Urinary bladder (tissue), 4 donors: ENCODE measurements around the gene FMN2. TPM values are rescaled to one million over a fixed set of nuclear protein-coding genes. Genes with fewer than 3 reads are reported as not detected.

Source experiments
- DNase-seq: peaks from one replicate; pipeline ENCODE4 v3.0.0-alpha.2; 2015; ENCODE audit errors: extremely low spot score
- H3K27ac ChIP-seq: one replicate; pipeline ENCODE4 v1.5.1; 2013; ENCODE audit warnings: low read depth, mild to moderate bottlenecking, moderate library complexity
- H3K36me3 ChIP-seq: one replicate; pipeline ENCODE4 v1.6.1; 2013; ENCODE audit warnings: mild to moderate bottlenecking, moderate library complexity; ENCODE audit not compliant: insufficient read depth
- H3K4me1 ChIP-seq: one replicate; pipeline ENCODE4 v1.6.1; 2013; ENCODE audit warnings: mild to moderate bottlenecking, moderate library complexity; ENCODE audit not compliant: insufficient read depth
- H3K4me3 ChIP-seq: one replicate; pipeline ENCODE4 v1.5.1; 2013; ENCODE audit warnings: low read depth, low read length
- WGBS: extraction: QIAGEN DNeasy Blood & Tissue Kit; methylation state at CpG from one replicate; pipeline ENCODE4 v1.1.7; 2013; 5-methylcytosine and 5-hydroxymethylcytosine counted together
- polyA plus RNA-seq: library from polyadenylated mRNA; stranded (reverse); fragments of 200-250 nt; gene quantifications from one replicate; pipeline ENCODE4 v1.2.3, GENCODE V29; 2013
- total RNA-seq: library from RNA; depleted of rRNA; stranded (reverse); fragments of >200 nt; gene quantifications from one replicate; pipeline ENCODE4 v1.2.3, GENCODE V29; 2014
- donor health status: healthy with polysubstance abuse.
- donor health status: healthy.

The FMN2 gene
- total and polyA plus RNA-seq, 2 donors: 0.23 to 2.6 TPM

GRCh38 chr1:240423246-240423924, 331.7 kb downstream of the FMN2 start:
- no peak overlapping the region for H3K4me3 ChIP-seq
- WGBS: 63% methylated on average over 6 of the region's 6 CpGs
- DNase-seq: no peak
- H3K36me3 ChIP-seq: no peaks in the 10 kb centered on the region
- no peaks in the 10 kb centered on the region for H3K4me1 ChIP-seq
- H3K27ac ChIP-seq: no peak overlapping the region

- no peak for DNase-seq
- Histone ChIP-seq H3K27ac (no peak overlapping the region), H3K4me3 (no peak overlapping the region), H3K36me3 (no peaks in the 10 kb centered on the region), H3K4me1 (no peaks in the 10 kb centered on the region)
- WGBS: 78% methylated on average over 7 of the region's 7 CpGs
Measured at GRCh38 chr1:240424740-240425464, 333.2 kb downstream of the FMN2 start.

- no peak overlapping the region for H3K4me3 ChIP-seq
- WGBS: 77% methylated on average over 2 of the region's 2 CpGs
- H3K27ac ChIP-seq: no peak overlapping the region
- no peaks in the 10 kb centered on the region for H3K36me3 ChIP-seq
- no peak for DNase-seq
- no peaks in the 10 kb centered on the region for H3K4me1 ChIP-seq
Measured at GRCh38 chr1:240426051-240426450, 334.4 kb downstream of the FMN2 start.

DNA sequence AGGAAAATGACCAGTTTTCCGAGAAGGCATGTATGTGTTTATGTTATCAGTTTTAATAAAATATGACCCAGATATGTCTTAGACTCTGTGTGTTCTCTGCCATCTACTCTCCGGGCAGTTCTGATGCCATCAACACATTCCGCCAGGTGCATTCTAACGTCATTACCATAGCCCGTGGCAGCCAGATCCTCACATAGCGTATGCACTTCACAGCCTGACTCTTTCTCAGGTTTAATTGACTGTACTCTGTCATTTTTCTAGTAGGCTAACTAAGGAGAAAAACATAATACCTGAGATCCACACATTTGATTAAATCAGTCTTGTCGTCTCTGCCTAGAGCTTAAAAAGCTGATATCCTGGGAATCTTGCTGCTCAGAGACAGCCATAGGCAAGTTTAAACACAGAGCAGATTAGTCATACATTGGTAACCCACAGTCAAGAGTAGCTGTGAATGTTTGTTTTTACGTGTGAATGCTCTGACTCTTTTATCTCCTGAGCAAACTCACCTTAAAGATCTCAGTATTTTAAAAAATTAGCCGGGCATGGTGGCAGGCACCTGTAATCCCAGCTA, 344.4 kb downstream of the FMN2 start:
- Histone ChIP-seq H3K36me3 (no peaks in the 10 kb centered on the region), H3K4me3 (no peak overlapping the region), H3K27ac (no peak overlapping the region), H3K4me1 (no peaks in the 10 kb centered on the region)
- DNase-seq: no peak
- WGBS: 86% methylated on average over 9 of the region's 9 CpGs

DNA sequence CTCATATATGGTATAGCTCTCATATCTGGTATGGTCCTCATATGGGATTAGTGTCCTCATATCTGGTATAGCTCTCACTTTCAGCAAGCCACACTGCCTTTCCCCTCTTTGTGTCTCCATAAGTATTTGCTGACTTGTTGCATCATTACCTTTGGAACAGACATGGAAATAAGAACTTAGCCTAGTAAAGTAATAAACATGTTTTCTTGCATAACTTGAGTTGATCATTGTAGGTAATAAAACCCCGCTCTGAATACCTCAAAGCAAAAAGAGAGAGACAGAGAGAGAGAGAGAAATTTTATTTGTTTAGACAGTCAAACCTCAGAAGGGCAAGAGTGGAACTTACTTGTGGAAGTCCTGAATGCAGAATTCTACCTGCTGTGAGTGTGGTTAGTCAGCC, 350.0 kb downstream of the FMN2 start:
- no peak overlapping the region for H3K4me3 ChIP-seq
- no peaks in the 10 kb centered on the region for H3K4me1 ChIP-seq
- no peaks in the 10 kb centered on the region for H3K36me3 ChIP-seq
- no peak for DNase-seq
- no peak overlapping the region for H3K27ac ChIP-seq
- WGBS: 83% methylated on average over 1 of the region's 1 CpG

GRCh38 chr1:240445369-240445768, 353.7 kb downstream of the FMN2 start:
- H3K36me3 ChIP-seq: no peaks in the 10 kb centered on the region
- no peaks in the 10 kb centered on the region for H3K4me1 ChIP-seq
- no peak overlapping the region for H3K27ac ChIP-seq
- DNase-seq: no peak
- no peak overlapping the region for H3K4me3 ChIP-seq
- 81% methylated on average over 3 of the region's 3 CpGs for WGBS

DNA sequence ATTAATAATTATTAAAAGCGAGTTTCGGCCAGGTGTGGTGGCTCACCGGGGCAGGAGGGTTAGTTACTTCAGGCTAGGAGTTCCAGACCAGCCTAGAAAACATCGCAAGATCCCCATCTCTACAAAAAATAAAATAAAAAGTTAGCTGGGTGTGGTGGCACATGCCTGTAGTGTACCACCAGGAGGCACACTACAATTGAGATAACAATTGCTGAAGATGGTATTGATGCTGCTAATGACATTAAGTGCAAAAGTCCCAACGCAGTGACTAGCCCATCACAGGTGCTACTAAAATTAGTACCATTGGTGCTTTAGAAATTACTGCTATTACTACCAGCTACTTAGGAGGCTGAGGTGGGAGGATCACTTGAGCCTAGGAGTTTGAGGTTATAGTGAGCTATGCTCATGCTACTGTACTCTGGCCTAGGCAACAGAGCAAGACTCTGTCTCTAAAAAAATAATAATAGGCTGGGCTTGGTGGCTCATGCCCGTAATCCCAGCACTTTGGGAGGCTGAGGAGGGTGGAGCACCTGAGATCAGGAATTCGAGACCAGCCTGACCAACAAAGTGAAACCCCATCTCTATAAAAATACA, 363.6 kb downstream of the FMN2 start:
- Histone ChIP-seq H3K4me3 (no peak overlapping the region), H3K36me3 (no peaks in the 10 kb centered on the region), H3K4me1 (no peaks in the 10 kb centered on the region), H3K27ac (no peak overlapping the region)
- DNase-seq: no peak
- WGBS: 79% methylated on average over 7 of the region's 7 CpGs

- H3K4me3 ChIP-seq: no peak overlapping the region
- 93% methylated on average over 5 of the region's 5 CpGs for WGBS
- no peak for DNase-seq
Measured at GRCh38 chr1:240457203-240457602, 365.5 kb downstream of the FMN2 start.

GRCh38 chr1:240462277-240462676, 370.6 kb downstream of the FMN2 start:
- H3K36me3 ChIP-seq: no peaks in the 10 kb centered on the region
- WGBS: 44% methylated on average over 3 of the region's 3 CpGs
- no peaks in the 10 kb centered on the region for H3K4me1 ChIP-seq
- DNase-seq: no peak
- no peak overlapping the region for H3K4me3 ChIP-seq
- no peak overlapping the region for H3K27ac ChIP-seq

More at GRCh38 chr1:240457203-240457602, 365.5 kb downstream of the FMN2 start:
- Histone ChIP-seq H3K27ac (no peak overlapping the region), H3K36me3 (no peaks in the 10 kb centered on the region), H3K4me1 (no peaks in the 10 kb centered on the region)

DNA sequence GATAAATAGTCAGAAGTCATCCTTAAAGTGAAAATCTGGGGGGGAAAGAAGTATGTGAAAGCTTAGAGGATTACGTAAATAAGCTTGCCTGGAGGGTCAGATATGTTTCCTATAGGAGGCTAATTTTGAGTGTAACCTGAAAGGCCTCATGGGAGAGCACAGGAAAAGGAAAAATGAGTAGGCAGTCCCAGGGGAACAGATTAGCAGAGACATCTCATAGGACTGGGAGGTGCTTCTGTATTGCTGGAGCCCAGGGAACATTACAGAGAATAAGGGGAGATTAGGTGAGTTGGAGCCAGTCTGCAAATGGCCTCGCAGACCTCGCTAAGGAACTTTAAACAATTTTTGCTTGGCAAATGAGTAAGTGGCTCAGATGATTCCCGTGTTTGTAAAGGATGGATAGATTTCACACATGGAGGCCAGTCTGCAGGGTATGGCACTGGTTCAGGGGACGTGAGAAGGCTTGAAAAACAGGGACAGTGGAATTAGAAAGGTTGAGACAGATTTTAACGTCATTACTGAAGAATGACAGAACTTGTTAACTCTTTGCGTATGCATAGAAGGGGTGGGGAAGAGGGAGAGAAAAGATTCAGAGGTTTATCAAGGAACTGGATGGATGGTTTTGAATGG, 371.2 kb downstream of the FMN2 start:
- H3K4me1 ChIP-seq: no peaks in the 10 kb centered on the region
- H3K27ac ChIP-seq: no peak overlapping the region
- no peak overlapping the region for H3K4me3 ChIP-seq
- no peak for DNase-seq
- WGBS: 75% methylated on average over 7 of the region's 7 CpGs
- no peaks in the 10 kb centered on the region for H3K36me3 ChIP-seq

GRCh38 chr1:240464099-240464498, 372.4 kb downstream of the FMN2 start:
- H3K36me3 ChIP-seq: no peaks in the 10 kb centered on the region
- 87% methylated on average over 2 of the region's 2 CpGs for WGBS
- no peak for DNase-seq
- no peaks in the 10 kb centered on the region for H3K4me1 ChIP-seq
- H3K27ac ChIP-seq: no peak overlapping the region
- H3K4me3 ChIP-seq: no peak overlapping the region

GRCh38 chr1:240465531-240465940, 373.9 kb downstream of the FMN2 start:
- WGBS: 24% methylated on average over 6 of the region's 6 CpGs
- no peak for DNase-seq
- no peaks in the 10 kb centered on the region for H3K36me3 ChIP-seq
- H3K4me1 ChIP-seq: no peaks in the 10 kb centered on the region
- H3K27ac ChIP-seq: no peak overlapping the region
- no peak overlapping the region for H3K4me3 ChIP-seq

GRCh38 chr1:240466509-240466908, 374.8 kb downstream of the FMN2 start:
- no peak overlapping the region for H3K4me3 ChIP-seq
- no peak for DNase-seq
- no peaks in the 10 kb centered on the region for H3K36me3 ChIP-seq
- no peaks in the 10 kb centered on the region for H3K4me1 ChIP-seq
- 83% methylated on average over 4 of the region's 4 CpGs for WGBS
- no peak overlapping the region for H3K27ac ChIP-seq
